Adrenal gland (tissue), 5 donors: ENCODE results near the gene CRIP3.

Experiments used
- POLR2A ChIP-seq, 2 donors: fragments of 450-650 bp; IDR thresholded peaks; one replicate each; pipeline ENCODE4 v1.6.1; 2017; ENCODE audit warnings: antibody characterized with exemption in 2 of 2, mild to moderate bottlenecking in 2 of 2, moderate library complexity in 1 of 2
- TF ChIP-seq, protein P1 (sequence below), 6 experiments: fragments of 450-650 bp in 4 of 6; fragments of 200-600 bp in 2 of 6; sonication (generic) in 1 of 6; IDR thresholded peaks; 1 replicate in 5 of 6; 2 replicates in 1 of 6; pipeline versions ENCODE4 v1.5.1 to v1.8.0; 2016 to 2021; ENCODE audit warnings: antibody characterized with exemption in 6 of 6, mild to moderate bottlenecking in 2 of 6, moderate library complexity in 1 of 6
- donor health status: DM: no; HTN: no; CAD: no.

DNA sequence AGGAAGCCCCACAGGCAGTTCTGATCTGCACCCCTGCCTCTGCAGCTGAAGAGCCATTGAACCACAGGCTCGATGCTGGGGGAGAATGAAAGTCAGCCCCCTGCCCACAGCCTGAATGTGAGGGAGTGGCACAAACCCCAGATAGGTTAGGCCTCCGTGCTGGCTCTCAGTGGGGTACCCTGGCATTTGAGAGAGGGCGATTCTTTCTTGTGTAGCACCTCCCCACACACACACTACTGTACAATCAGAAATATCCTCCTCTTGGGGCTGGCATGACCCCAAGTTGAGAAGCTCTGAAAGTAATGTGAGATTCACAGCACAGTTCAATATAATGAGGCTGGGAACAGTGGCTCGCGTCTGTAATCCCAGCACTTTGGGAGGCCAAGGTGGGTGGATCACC is 47.4 kb downstream of the CRIP3 start:
- TF ChIP-seq, protein P1, sequence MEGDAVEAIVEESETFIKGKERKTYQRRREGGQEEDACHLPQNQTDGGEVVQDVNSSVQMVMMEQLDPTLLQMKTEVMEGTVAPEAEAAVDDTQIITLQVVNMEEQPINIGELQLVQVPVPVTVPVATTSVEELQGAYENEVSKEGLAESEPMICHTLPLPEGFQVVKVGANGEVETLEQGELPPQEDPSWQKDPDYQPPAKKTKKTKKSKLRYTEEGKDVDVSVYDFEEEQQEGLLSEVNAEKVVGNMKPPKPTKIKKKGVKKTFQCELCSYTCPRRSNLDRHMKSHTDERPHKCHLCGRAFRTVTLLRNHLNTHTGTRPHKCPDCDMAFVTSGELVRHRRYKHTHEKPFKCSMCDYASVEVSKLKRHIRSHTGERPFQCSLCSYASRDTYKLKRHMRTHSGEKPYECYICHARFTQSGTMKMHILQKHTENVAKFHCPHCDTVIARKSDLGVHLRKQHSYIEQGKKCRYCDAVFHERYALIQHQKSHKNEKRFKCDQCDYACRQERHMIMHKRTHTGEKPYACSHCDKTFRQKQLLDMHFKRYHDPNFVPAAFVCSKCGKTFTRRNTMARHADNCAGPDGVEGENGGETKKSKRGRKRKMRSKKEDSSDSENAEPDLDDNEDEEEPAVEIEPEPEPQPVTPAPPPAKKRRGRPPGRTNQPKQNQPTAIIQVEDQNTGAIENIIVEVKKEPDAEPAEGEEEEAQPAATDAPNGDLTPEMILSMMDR (IDR thresholded peaks at IDR 0.05), result no peak
- TF ChIP-seq POLR2A (IDR thresholded peaks at IDR 0.05), result no peak
